ENCODE results near the gene PNMA1. TPM values are rescaled to one million over a fixed set of nuclear protein-coding genes. Genes with fewer than 3 reads are reported as not detected.

Gene PNMA1
- total RNA-seq, 1 experiment from 2014 or later: 24.6 TPM

GRCh38 chr14:73723406-73723796 is 9.2 kb upstream of the PNMA1 start:
- RAD21 ChIA-PET (ENCODE audit: low non-redundant PET in 1 of 2, low total read pairs in 2 of 2, uncharacterized antibody in 2 of 2, unreplicated experiment in 2 of 2): no interaction called here
- no peak for ATAC-seq

GRCh38 chr14:73722581-73722980 is 8.4 kb upstream of the PNMA1 start:
- Histone ChIP-seq H3K9me2 (ENCODE audit: insufficient read depth) (no peaks in the 10 kb centered on the region), H3K4me3 (replicated peaks in 1 of 2; ENCODE audit: low read depth in 1 of 2, low read length in 2 of 2) (no peak overlapping the region), H3K36me3 (ENCODE audit: control insufficient read depth in 1 of 2, insufficient read depth in 2 of 2, low read length in 2 of 2) (peaks cover 44 to 47% of the 10 kb centered on the region in 2 experiments; a peak in 3 of 4 replicates), H3K79me2 (ENCODE audit: insufficient read depth, low read length) (no peaks in the 10 kb centered on the region; the same call in 1 of the 2 replicates), H3K4me2 (ENCODE audit: low read length) (no peak overlapping the region), H3K9me3 (ENCODE audit: control insufficient read depth in 1 of 2, insufficient read depth in 1 of 2, low read depth in 1 of 2, low read length in 2 of 2) (no peaks in the 10 kb centered on the region), H3K9ac (ENCODE audit: low read length) (no peak overlapping the region), H3K4me1 (ENCODE audit: control insufficient read depth in 1 of 2, insufficient read depth in 2 of 2, low read length in 2 of 2) (peaks cover 0 to 12% of the 10 kb centered on the region in 2 experiments; a peak in 2 of 4 replicates), H3K27ac (ENCODE audit: low read depth, low read length) (no peak overlapping the region), H2AFZ (ENCODE audit: low read depth, low read length, poor library complexity, severe bottlenecking) (no peak overlapping the region), H4K20me1 (ENCODE audit: insufficient read depth) (no peaks in the 10 kb centered on the region), H3K27me3 (ENCODE audit: insufficient read depth, low read length) (no peaks in the 10 kb centered on the region)
- DNase-seq (ENCODE audit: low read depth, low spot score) (no peak), ATAC-seq (no peak)
- ChIA-PET CTCF (no interaction called here), RAD21 (ENCODE audit: low non-redundant PET in 1 of 2, low total read pairs in 2 of 2, uncharacterized antibody in 2 of 2, unreplicated experiment in 2 of 2) (no interaction called here), POLR2A (no interaction called here)
- intact Hi-C loops (cut with micrococcal nuclease): no loop called here
- no TSS peak for BruUV-seq (replicated peaks)
- TF ChIP-seq ZFX (IDR thresholded peaks at IDR 0.05) (no peak), ELF1 (IDR thresholded peaks at IDR 0.05; ENCODE audit: borderline replicate concordance, low read depth) (no peak), CEBPB (IDR thresholded peaks at IDR 0.05; ENCODE audit: low read depth) (no peak), ATF3 (IDR thresholded peaks at IDR 0.05) (no peak), TCF7L2 (IDR thresholded peaks at IDR 0.05; ENCODE audit: borderline replicate concordance, extremely low read depth, insufficient read depth, insufficient read length) (no peak), FOSL1 (IDR thresholded peaks at IDR 0.05; ENCODE audit: low read depth) (no peak), EZH2phosphoT487 (IDR thresholded peaks at IDR 0.05; ENCODE audit: borderline replicate concordance) (no peak), EZH2 (IDR thresholded peaks at IDR 0.05) (no peak), RAD21 (IDR thresholded peaks at IDR 0.05; ENCODE audit: low read depth) (no peak), YY1 (IDR thresholded peaks at IDR 0.05; ENCODE audit: extremely low read depth, insufficient replicate concordance, low read depth, low read length) (no peak), ZNF274 (IDR thresholded peaks at IDR 0.05; ENCODE audit: low read depth, low read length) (no peak), SIN3A (IDR thresholded peaks at IDR 0.05; ENCODE audit: low read depth) (no peak), POLR2A (IDR thresholded peaks at IDR 0.05; ENCODE audit: borderline replicate concordance, extremely low read depth, insufficient read depth, insufficient read length) (no peak), ZBTB33 (IDR thresholded peaks at IDR 0.05; ENCODE audit: extremely low read depth, insufficient replicate concordance, low read length) (no peak), POLR2AphosphoS5 (IDR thresholded peaks at IDR 0.05; ENCODE audit: low read depth, low read length) (no peak), CBX3 (IDR thresholded peaks at IDR 0.05; ENCODE audit: low read depth) (no peak)

More at GRCh38 chr14:73723406-73723796, 9.2 kb upstream of the PNMA1 start:
- H2AFZ ChIP-seq (ENCODE audit: low read depth, low read length, poor library complexity, severe bottlenecking): no peak overlapping the region
- no peak overlapping the region for H3K9ac ChIP-seq (ENCODE audit: low read length)
- DNase-seq (ENCODE audit: low read depth, low spot score): no peak
- peaks cover 42 to 51% of the 10 kb centered on the region in 2 experiments; a peak in 3 of 4 replicates for H3K36me3 ChIP-seq (ENCODE audit: control insufficient read depth in 1 of 2, insufficient read depth in 2 of 2, low read length in 2 of 2)
- no peaks in the 10 kb centered on the region for H4K20me1 ChIP-seq (ENCODE audit: insufficient read depth)
- intact Hi-C loops (cut with micrococcal nuclease): no loop called here
- no peaks in the 10 kb centered on the region for H3K27me3 ChIP-seq (ENCODE audit: insufficient read depth, low read length)
- H3K79me2 ChIP-seq (ENCODE audit: insufficient read depth, low read length): no peaks in the 10 kb centered on the region; the same call in 1 of the 2 replicates
- H3K9me2 ChIP-seq (ENCODE audit: insufficient read depth): no peaks in the 10 kb centered on the region
- BruUV-seq (replicated peaks): no TSS peak
- no peak overlapping the region for H3K27ac ChIP-seq (ENCODE audit: low read depth, low read length)
- H3K4me3 ChIP-seq (replicated peaks in 1 of 2; ENCODE audit: low read depth in 1 of 2, low read length in 2 of 2): no peak overlapping the region
- no peak for TF ChIP-seq RAD21 (IDR thresholded peaks at IDR 0.05; ENCODE audit: low read depth)
- TF ChIP-seq POLR2AphosphoS5 (IDR thresholded peaks at IDR 0.05; ENCODE audit: low read depth, low read length): no peak
- no peak for TF ChIP-seq FOSL1 (IDR thresholded peaks at IDR 0.05; ENCODE audit: low read depth)
- TF ChIP-seq JUND (IDR thresholded peaks at IDR 0.05): no peak
- no peak for TF ChIP-seq ZNF274 (IDR thresholded peaks at IDR 0.05; ENCODE audit: low read depth, low read length)
- TF ChIP-seq SP1 (IDR thresholded peaks at IDR 0.05; ENCODE audit: low read depth): no peak
- no peak overlapping the region for H3K4me2 ChIP-seq (ENCODE audit: low read length)
- peaks cover 0 to 13% of the 10 kb centered on the region in 2 experiments; a peak in 2 of 4 replicates for H3K4me1 ChIP-seq (ENCODE audit: control insufficient read depth in 1 of 2, insufficient read depth in 2 of 2, low read length in 2 of 2)
- POLR2A ChIA-PET: no interaction called here
- no peaks in the 10 kb centered on the region for H3K9me3 ChIP-seq (ENCODE audit: control insufficient read depth in 1 of 2, insufficient read depth in 1 of 2, low read depth in 1 of 2, low read length in 2 of 2)
- CTCF ChIA-PET: no interaction called here

Measured in HCT116 (cell line).